B cell (primary cell): ENCODE measurements around the gene MAGEL2. TPM values are rescaled to one million over a fixed set of nuclear protein-coding genes. Genes with fewer than 3 reads are reported as not detected.

Source experiments
- ATAC-seq: fragments of 200-7000 bp; cut with Tn5 transposase; one replicate; pipeline ENCODE4 v1.10.0; 2021; ENCODE audit warnings: low read depth, mild to moderate bottlenecking, moderate number of reproducible peaks, moderate library complexity
- CTCF ChIA-PET: fragments of 350-600 bp; sonication (Branson Sonifier 250); formaldehyde crosslinking; loops from one replicate; lab custom pipeline; 2021; ENCODE audit warnings: antibody characterized with exemption, inconsistent platforms; lab: Charles Lee
- POLR2A ChIA-PET: fragments of 350-600 bp; sonication (Branson Sonifier 250); formaldehyde crosslinking; loops from one replicate; lab custom pipeline; 2021; ENCODE audit warnings: antibody characterized with exemption; lab: Charles Lee
- DNase-seq: peaks from one replicate; pipeline ENCODE4 v3.0.0; 2013
- H2AFZ ChIP-seq: 2 replicates; pipeline ENCODE4 v1.6.1; 2012; ENCODE audit warnings: mild to moderate bottlenecking, low read depth, low read length; ENCODE audit not compliant: insufficient read depth, poor library complexity, severe bottlenecking
- H3K27ac ChIP-seq, 2 donors: 1 replicate in 1 of 2; 2 replicates in 1 of 2; pipeline ENCODE4 v1.5.1; 2012 to 2013; ENCODE audit warnings: low read length in 2 of 2, mild to moderate bottlenecking in 2 of 2, moderate library complexity in 1 of 2
- H3K27me3 ChIP-seq, 4 experiments: fragments of 200-600 bp in 1 of 4; sonication (generic) in 1 of 4; replicated peaks in 1 of 4; 1 replicate in 2 of 4; 2 replicates in 2 of 4; pipeline versions ENCODE4 v1.6.1 to v1.7.0; 2013 to 2016; ENCODE audit warnings: low read length in 3 of 4, mild to moderate bottlenecking in 2 of 4, mixed read lengths in 1 of 4, moderate library complexity in 1 of 4; ENCODE audit not compliant: insufficient read depth in 4 of 4, control insufficient read depth in 3 of 4; ENCODE audit errors: control extremely low read depth in 1 of 4
- H3K36me3 ChIP-seq, 2 experiments: replicated peaks in 1 of 2; 1 replicate in 1 of 2; 2 replicates in 1 of 2; pipeline versions ENCODE4 v1.6.1 to v1.7.1; 2013; ENCODE audit warnings: low read length in 1 of 2; ENCODE audit not compliant: insufficient read depth in 2 of 2, control insufficient read depth in 1 of 2; ENCODE audit errors: control extremely low read depth in 1 of 2, extremely low read depth in 1 of 2
- H3K4me1 ChIP-seq, 2 donors: fragments of 200-600 bp in 1 of 2; sonication (generic) in 1 of 2; 1 replicate in 1 of 2; 2 replicates in 1 of 2; pipeline versions ENCODE4 v1.5.1 to v1.6.1; 2013 to 2017; ENCODE audit warnings: low read length in 2 of 2; ENCODE audit not compliant: control insufficient read depth in 2 of 2, insufficient read depth in 2 of 2
- H3K4me2 ChIP-seq: replicated peaks from 2 replicates; pipeline ENCODE3; 2012; ENCODE audit warnings: mild to moderate bottlenecking, low read depth, low read length; ENCODE audit not compliant: poor library complexity, severe bottlenecking
- H3K4me3 ChIP-seq, 5 experiments: fragments of 200-600 bp in 1 of 5; sonication (generic) in 1 of 5; 1 replicate in 3 of 5; 2 replicates in 2 of 5; pipeline versions ENCODE4 v1.5.1 to v1.7.0; 2011 to 2016; ENCODE audit warnings: low read length in 4 of 5, mild to moderate bottlenecking in 4 of 5, low read depth in 2 of 5, control low read depth in 1 of 5, moderate library complexity in 1 of 5; ENCODE audit not compliant: insufficient read depth in 1 of 5; ENCODE audit errors: control extremely low read depth in 1 of 5, extremely low read depth in 1 of 5
- H3K79me2 ChIP-seq: fragments of 200-600 bp; sonication (generic); one replicate; pipeline ENCODE4 v1.6.0; 2016; ENCODE audit warnings: low read length; ENCODE audit not compliant: control insufficient read depth, insufficient read depth
- H3K9ac ChIP-seq: fragments of 200-600 bp; sonication (generic); 2 replicates; pipeline ENCODE4 v1.6.1; 2017; ENCODE audit warnings: mild to moderate bottlenecking, low read length, moderate library complexity
- H3K9me3 ChIP-seq, 3 donors: one replicate each; pipeline versions ENCODE4 v1.6.1 to v1.7.1; 2013; ENCODE audit warnings: low read length in 2 of 3; ENCODE audit not compliant: control insufficient read depth in 2 of 3, insufficient read depth in 1 of 3; ENCODE audit errors: control extremely low read depth in 1 of 3
- H4K20me1 ChIP-seq: 2 replicates; pipeline ENCODE4 v1.6.0; 2012; ENCODE audit warnings: mild to moderate bottlenecking, low read length; ENCODE audit not compliant: insufficient read depth, control insufficient read depth, poor library complexity, severe bottlenecking
- H3K27ac Mint-ChIP-seq: one replicate; pipeline ENCODE4 v1.8.0; 2021; ENCODE audit warnings: mixed read lengths
- H3K27me3 Mint-ChIP-seq: one replicate; pipeline ENCODE4 v1.8.0; 2021; ENCODE audit warnings: mixed read lengths
- H3K4me1 Mint-ChIP-seq: one replicate; pipeline ENCODE4 v1.8.0; 2021; ENCODE audit warnings: mixed read lengths
- H3K4me3 Mint-ChIP-seq: one replicate; pipeline ENCODE4 v1.8.0; 2021; ENCODE audit warnings: mixed read lengths
- H3K9me3 Mint-ChIP-seq: one replicate; pipeline ENCODE4 v1.8.0; 2022; ENCODE audit warnings: mixed read lengths; ENCODE audit not compliant: insufficient read depth
- CTCF ChIP-seq: fragments of 200-600 bp; IDR thresholded peaks from one replicate; pipeline ENCODE4 v1.8.0; 2022; ENCODE audit warnings: antibody characterized with exemption, mild to moderate bottlenecking
- EZH2 ChIP-seq: IDR thresholded peaks from 2 replicates; pipeline ENCODE4 v1.6.1; 2012; ENCODE audit warnings: borderline replicate concordance, low read depth, mild to moderate bottlenecking, moderate library complexity, low read length; ENCODE audit not compliant: insufficient read depth, poor library complexity, severe bottlenecking
- whole genome bisulfite sequencing: methylation state at CpG from one replicate; pipeline ENCODE4 v1.1.5; 2013; ENCODE audit warnings: missing lambda C conversion rate; ENCODE audit not compliant: insufficient coverage; 5-methylcytosine and 5-hydroxymethylcytosine counted together
- intact Hi-C: fragments of 100-400 bp; cut with micrococcal nuclease; formaldehyde crosslinking; loops from one replicate; pipeline ENCODE4 v1.10.0; 2022
- polyA plus RNA-seq: library from polyadenylated mRNA; depleted of rRNA; stranded (reverse); fragments of >200 nt; gene quantifications from 2 replicates; pipeline ENCODE4 v1.2.3, GENCODE V29; 2012
- total RNA-seq, 2 donors: library from RNA; stranded (reverse); fragments of 120-200 nt in 1 of 2; gene quantifications; 1 replicate in 1 of 2; 2 replicates in 1 of 2; pipeline versions ENCODE4 v1.2.3 to v1.2.4, GENCODE V29; 2013 to 2022

MAGEL2 gene
- total and polyA plus RNA-seq, 2 donors (not counting 1 experiment from before 2014, with no cell fraction given) = not detected

GRCh38 chr15:23646165-23647000, 1.3 kb downstream of the MAGEL2 start:
- CTCF ChIA-PET = no interaction called here
- ATAC-seq = no peak
- H3K4me3 Mint-ChIP-seq = no peak overlapping the region
- no peaks in the 10 kb centered on the region for H3K79me2 ChIP-seq
- H3K27ac ChIP-seq = no peak overlapping the region
- H3K36me3 ChIP-seq = no peaks in the 10 kb centered on the region
- 98% methylated on average over 50 of the region's 51 CpGs for WGBS
- DNase-seq = no peak
- no peak overlapping the region for H2AFZ ChIP-seq
- H4K20me1 ChIP-seq = no peaks in the 10 kb centered on the region
- peaks cover 0 to 9% (median 0%) of the 10 kb centered on the region in 3 donors for H3K9me3 ChIP-seq
- POLR2A ChIA-PET = no interaction called here
- H3K9ac ChIP-seq = no peak overlapping the region
- H3K9me3 Mint-ChIP-seq = no peaks in the 10 kb centered on the region
- peaks cover 5% of the 10 kb centered on the region for H3K27me3 Mint-ChIP-seq
- no peak overlapping the region for H3K4me2 ChIP-seq
- intact Hi-C loops = no loop called here
- TF ChIP-seq EZH2 (no peak), CTCF (no peak)
- no peaks in the 10 kb centered on the region for H3K4me1 Mint-ChIP-seq
- no peak overlapping the region for H3K4me3 ChIP-seq
- H3K4me1 ChIP-seq = no peaks in the 10 kb centered on the region
- peaks cover 0 to 3% (median 0%) of the 10 kb centered on the region in 4 experiments for H3K27me3 ChIP-seq
- H3K27ac Mint-ChIP-seq = no peak overlapping the region

- ATAC-seq (no peak), DNase-seq (no peak)
- H3K4me1 ChIP-seq = no peaks in the 10 kb centered on the region
- Mint-ChIP-seq H3K9me3 (no peaks in the 10 kb centered on the region), H3K4me1 (no peaks in the 10 kb centered on the region), H3K27ac (no peak overlapping the region), H3K27me3 (peaks cover 5% of the 10 kb centered on the region), H3K4me3 (no peak overlapping the region)
- H3K9ac ChIP-seq = no peak overlapping the region
- no peaks in the 10 kb centered on the region for H3K79me2 ChIP-seq
- H3K36me3 ChIP-seq = no peaks in the 10 kb centered on the region
- H2AFZ ChIP-seq = no peak overlapping the region
- ChIA-PET CTCF (no interaction called here), POLR2A (no interaction called here)
- WGBS = 94% methylated on average over 39 of the region's 40 CpGs
- intact Hi-C loops = no loop called here
- H3K27ac ChIP-seq = no peak overlapping the region
- no peak overlapping the region for H3K4me3 ChIP-seq
- H3K9me3 ChIP-seq = peaks cover 0 to 9% (median 0%) of the 10 kb centered on the region in 3 donors
- no peak for TF ChIP-seq EZH2
- TF ChIP-seq CTCF = no peak
- no peaks in the 10 kb centered on the region for H4K20me1 ChIP-seq
- no peak overlapping the region for H3K4me2 ChIP-seq
- peaks cover 0 to 3% (median 0%) of the 10 kb centered on the region in 4 experiments for H3K27me3 ChIP-seq
Measured at GRCh38 chr15:23645371-23646164, 2.1 kb downstream of the MAGEL2 start.
